Renal pelvis (tissue), 4 donors: ENCODE data around the gene DYNLT1. TPM values are rescaled to one million over a fixed set of nuclear protein-coding genes. Genes with fewer than 3 reads are reported as not detected.
"Not testable (repeated sequence)": the region's sequence is repeated elsewhere in the genome, so short reads cannot be mapped to it uniquely, and the experiment has no call there.

Experiments
- DNase-seq: peaks from one replicate; pipeline ENCODE4 v3.0.0-alpha.2; 2013
- polyA plus RNA-seq, 3 donors: library from polyadenylated mRNA; unstranded; fragments of 120-200 nt; gene quantifications; one replicate each; pipeline ENCODE4 v1.2.1, GENCODE V29; 2013; ENCODE audit not compliant: insufficient read length in 3 of 3

The DYNLT1 gene
- polyA plus RNA-seq, 3 donors: 151 to 177 (median 176) TPM

- no peak for DNase-seq
These were observed 24.2 kb upstream of the DYNLT1 start for GRCh38 chr6:158668707-158669103.

GRCh38 chr6:158667360-158667981 is 22.9 kb upstream of the DYNLT1 start:
- no peak for DNase-seq

- no peak for DNase-seq
These were observed 22.3 kb upstream of the DYNLT1 start for GRCh38 chr6:158666628-158667359.

- no peak for DNase-seq
These were observed 20.8 kb upstream of the DYNLT1 start for GRCh38 chr6:158665332-158665731.

- no peak for DNase-seq
These were observed 19.2 kb upstream of the DYNLT1 start for GRCh38 chr6:158663625-158664165.

- DNase-seq: no peak
These were observed 18.5 kb upstream of the DYNLT1 start for GRCh38 chr6:158662954-158663624.

- DNase-seq: no peak
These were observed 18.0 kb upstream of the DYNLT1 start for GRCh38 chr6:158662607-158662953.

- no peak for DNase-seq
These were observed 16.7 kb upstream of the DYNLT1 start for GRCh38 chr6:158661156-158661685.

GRCh38 chr6:158660333-158660754 is 15.8 kb upstream of the DYNLT1 start:
- no peak for DNase-seq

GRCh38 chr6:158656986-158657385 is 12.4 kb upstream of the DYNLT1 start:
- DNase-seq: not testable (repeated sequence)

GRCh38 chr6:158655569-158656450 is 11.3 kb upstream of the DYNLT1 start:
- no peak for DNase-seq

- DNase-seq: no peak
These were observed 10.5 kb upstream of the DYNLT1 start for GRCh38 chr6:158654960-158655489.

- no peak for DNase-seq
These were observed 10.0 kb upstream of the DYNLT1 start for GRCh38 chr6:158654498-158654897.

GRCh38 chr6:158653577-158654354 is 9.2 kb upstream of the DYNLT1 start:
- DNase-seq: no peak

GRCh38 chr6:158651981-158652737 is 7.6 kb upstream of the DYNLT1 start:
- not testable (repeated sequence) for DNase-seq

- DNase-seq: no peak
These were observed 5.0 kb upstream of the DYNLT1 start, which contains the start of gene SYTL3 for GRCh38 chr6:158649289-158650143. SYTL3 (plus strand) TSS chr6:158650054; CDS start chr6:158663269, 13,215 bp downstream.

GRCh38 chr6:158648682-158649131 is 4.2 kb upstream of the DYNLT1 start:
- DNase-seq: no peak

GRCh38 chr6:158647501-158647900 is 3.0 kb upstream of the DYNLT1 start:
- DNase-seq: no peak
